HepG2 (cell line): ENCODE results near the gene KCND3. TPM values are rescaled to one million over a fixed set of nuclear protein-coding genes. Genes with fewer than 3 reads are reported as not detected.

Experiments used
- ATAC-seq: fragments of 200-7000 bp; cut with Tn5 transposase; 3 replicates; pipeline ENCODE4 v1.9.1; 2020; ENCODE audit warnings: mild to moderate bottlenecking, moderate library complexity
- BruUV-seq: library from RNA; stranded (reverse); fragments of 400-500 nt; replicated peaks from 2 replicates; lab custom pipeline; 2021; lab: Mats Ljungman, UMichigan
- CTCF ChIA-PET: fragments of 300-600 bp; formaldehyde crosslinking; extraction: SDS; loops from one replicate; lab custom pipeline; 2021; ENCODE audit warnings: low total read pairs, inconsistent platforms, low intra/inter-chr PET ratio; lab: Yijun Ruan, JAX
- POLR2A ChIA-PET: fragments of 350-600 bp; sonication (Branson Sonifier 250); formaldehyde crosslinking; loops from one replicate; lab custom pipeline; 2020; ENCODE audit warnings: antibody characterized with exemption, inconsistent platforms; lab: Yijun Ruan, JAX
- DNase-seq: peaks from one replicate; pipeline ENCODE4 v3.0.0-alpha.2; 2015; ENCODE audit warnings: low spot score
- FAIRE-seq: peaks from 3 replicates; lab custom pipeline; 2011; peaks lifted over from hg19 to GRCh38; lab: Jason Lieb, UNC
- H2AFZ ChIP-seq: one replicate; pipeline ENCODE4 v1.6.1; 2011; ENCODE audit warnings: low read length, inconsistent platforms
- H3K27ac ChIP-seq: fragments of 300-600 bp; 3 replicates; pipeline ENCODE4 v1.8.0; 2011; ENCODE audit warnings: mixed run types, mild to moderate bottlenecking, mixed read lengths, low read length, inconsistent platforms; ENCODE audit not compliant: insufficient read depth; ENCODE audit errors: extremely low read length
- H3K27me3 ChIP-seq, 2 experiments: fragments of 200-600 bp in 1 of 2; 2 replicates in 1 of 2; 3 replicates in 1 of 2; pipeline versions ENCODE4 v1.6.0 to v1.8.0; 2011; ENCODE audit warnings: low read length in 2 of 2, mild to moderate bottlenecking in 2 of 2, moderate library complexity in 2 of 2, inconsistent platforms in 1 of 2; ENCODE audit not compliant: insufficient read depth in 2 of 2, control insufficient read depth in 1 of 2
- H3K36me3 ChIP-seq, 2 experiments: fragments of 200-600 bp in 1 of 2; replicated peaks in 1 of 2; 2 replicates in 1 of 2; 3 replicates in 1 of 2; pipeline versions ENCODE4 v1.5.1 to v1.8.0; 2011; ENCODE audit warnings: low read length in 2 of 2, inconsistent platforms in 1 of 2; ENCODE audit not compliant: insufficient read depth in 2 of 2, control insufficient read depth in 1 of 2
- H3K4me1 ChIP-seq: 2 replicates; pipeline ENCODE4 v1.5.1; 2012; ENCODE audit warnings: low read length, inconsistent platforms; ENCODE audit not compliant: insufficient read depth
- H3K4me2 ChIP-seq: 2 replicates; pipeline ENCODE4 v1.6.0; 2011; ENCODE audit warnings: low read depth, low read length, inconsistent platforms
- H3K4me3 ChIP-seq, 3 experiments: fragments of 200-600 bp in 1 of 3; sonication (generic), shearing (Covaris generic) in 1 of 3; replicated peaks in 1 of 3; 2 replicates each; pipeline ENCODE4 v1.5.1; 2011 to 2016; ENCODE audit warnings: low read length in 3 of 3, inconsistent platforms in 2 of 3, low read depth in 2 of 3, mild to moderate bottlenecking in 2 of 3, control low read depth in 1 of 3, mixed read lengths in 1 of 3; ENCODE audit not compliant: insufficient read depth in 1 of 3
- H3K79me2 ChIP-seq: one replicate; pipeline ENCODE4 v1.6.1; 2011; ENCODE audit warnings: low read length, inconsistent platforms; ENCODE audit not compliant: insufficient read depth
- H3K9ac ChIP-seq: 2 replicates; pipeline ENCODE4 v1.6.0; 2011; ENCODE audit warnings: mild to moderate bottlenecking, low read depth, low read length, inconsistent platforms; ENCODE audit not compliant: insufficient read depth
- H3K9me3 ChIP-seq: 2 replicates; pipeline ENCODE4 v1.5.1; 2012; ENCODE audit warnings: mild to moderate bottlenecking, low read length
- H4K20me1 ChIP-seq: 2 replicates; pipeline ENCODE4 v1.6.0; 2011; ENCODE audit warnings: inconsistent platforms, mild to moderate bottlenecking, low read length, moderate library complexity; ENCODE audit not compliant: insufficient read depth
- ERF ChIP-seq: IDR thresholded peaks from 2 replicates; pipeline ENCODE4 v1.6.1; 2018; ENCODE audit warnings: missing biosample characterization, missing genetic modification reagents
- ETV5 ChIP-seq: IDR thresholded peaks from 2 replicates; pipeline ENCODE4 v1.6.1; 2018; ENCODE audit warnings: missing biosample characterization, missing genetic modification reagents, inconsistent platforms, borderline replicate concordance
- JDP2 ChIP-seq: sonication (generic); formaldehyde crosslinking; IDR thresholded peaks from 2 replicates; pipeline ENCODE4 v1.8.1; 2022; ENCODE audit warnings: missing genetic modification reagents, borderline replicate concordance
- KAT8 ChIP-seq: IDR thresholded peaks from 2 replicates; pipeline ENCODE4 v1.6.1; 2016; ENCODE audit warnings: missing genetic modification reagents, missing compliant biosample characterization
- KLF12 ChIP-seq: sonication (generic); formaldehyde crosslinking; IDR thresholded peaks from 2 replicates; pipeline ENCODE4 v1.4.0; 2020; ENCODE audit warnings: missing genetic modification reagents, borderline replicate concordance
- LBX2 ChIP-seq: sonication (generic); formaldehyde crosslinking; IDR thresholded peaks from 2 replicates; pipeline ENCODE4 v1.5.0; 2020; ENCODE audit warnings: missing genetic modification reagents, mild to moderate bottlenecking, borderline replicate concordance
- MAX ChIP-seq: IDR thresholded peaks from 2 replicates; pipeline ENCODE4 v1.6.1; 2012; ENCODE audit warnings: inconsistent platforms
- NR2F6 ChIP-seq, 2 experiments: IDR thresholded peaks; 2 replicates each; pipeline ENCODE4 v1.6.1; 2016; ENCODE audit warnings: antibody characterized with exemption in 1 of 2, mild to moderate bottlenecking in 1 of 2
- SRF ChIP-seq: IDR thresholded peaks from 2 replicates; pipeline ENCODE4 v1.6.1; 2011; ENCODE audit warnings: mild to moderate bottlenecking, low read depth, low read length, moderate library complexity
- ZBTB8A ChIP-seq: sonication (generic); formaldehyde crosslinking; IDR thresholded peaks from 2 replicates; pipeline ENCODE4 v1.4.0; 2020; ENCODE audit warnings: mild to moderate bottlenecking, low read depth, missing genetic modification reagents, borderline replicate concordance
- ZNF513 ChIP-seq: sonication (generic); formaldehyde crosslinking; conservative IDR thresholded peaks from 2 replicates; pipeline ENCODE4 v1.5.0; 2020; ENCODE audit warnings: missing genetic modification reagents
- ZNF629 ChIP-seq: sonication (generic); formaldehyde crosslinking; conservative IDR thresholded peaks from 2 replicates; pipeline ENCODE4 v1.5.0; 2020; ENCODE audit warnings: missing genetic modification reagents
- ZNF746 ChIP-seq: sonication (generic); formaldehyde crosslinking; IDR thresholded peaks from 2 replicates; pipeline ENCODE4 v1.8.0; 2022; ENCODE audit warnings: mild to moderate bottlenecking, missing genetic modification reagents
- ZNF790 ChIP-seq: sonication (generic); formaldehyde crosslinking; IDR thresholded peaks from 2 replicates; pipeline ENCODE4 v1.8.0; 2022; ENCODE audit warnings: missing genetic modification reagents, mild to moderate bottlenecking, borderline replicate concordance
- ZSCAN21 ChIP-seq: sonication (generic); formaldehyde crosslinking; IDR thresholded peaks from 2 replicates; pipeline ENCODE4 v1.8.0; 2022; ENCODE audit warnings: mild to moderate bottlenecking, missing genetic modification reagents, moderate library complexity, borderline replicate concordance
- WGBS: methylation state at CpG from one replicate; pipeline ENCODE4 v1.1.6; 2017; ENCODE audit warnings: low lambda C conversion rate; 5-methylcytosine and 5-hydroxymethylcytosine counted together
- in situ Hi-C: cut with HindIII; loops from 2 replicates; pipeline ENCODE4 v1.10.0; 2017; ENCODE audit warnings: low pct_unique_long_range_greater_than_20kb; ENCODE audit not compliant: extremely low pct_ligation_motif_present
- intact Hi-C: fragments of 100-400 bp; cut with micrococcal nuclease; formaldehyde crosslinking; loops from one replicate; pipeline ENCODE4 v1.10.0; 2022; ENCODE audit not compliant: unreplicated experiment
- polyA plus RNA-seq, 8 experiments: library from polyadenylated mRNA; depleted of rRNA in 3 of 8; stranded (reverse) in 7 of 8; unstranded in 1 of 8; fragments of >200 nt; fragmentation: Illumina TruSeq in 4 of 8; extraction: Trizol in 4 of 8; gene quantifications; 2 replicates each; pipeline versions ENCODE4 v1.2.1 to v1.2.3, GENCODE V29; 2011 to 2016; ENCODE audit warnings: low read depth in 4 of 8, missing spikeins in 1 of 8, mixed read lengths in 1 of 8; ENCODE audit not compliant: insufficient read depth in 1 of 8
- total RNA-seq, 5 experiments: library from RNA; depleted of rRNA; stranded (reverse); fragments of >200 nt; fragmentation: Illumina TruSeq; extraction: Trizol; gene quantifications; 2 replicates each; pipeline ENCODE4 v1.2.3, GENCODE V29; 2016; ENCODE audit warnings: low read depth in 1 of 5
- TF ChIP-seq, protein P1 (sequence below): IDR thresholded peaks from 2 replicates; pipeline ENCODE4 v1.6.1; 2018; ENCODE audit warnings: missing genetic modification reagents, mild to moderate bottlenecking, missing compliant biosample characterization
- TF ChIP-seq, protein P2 (sequence below): sonication (generic); formaldehyde crosslinking; IDR thresholded peaks from 2 replicates; pipeline ENCODE4 v1.4.0; 2020; ENCODE audit warnings: mild to moderate bottlenecking, missing genetic modification reagents

Gene KCND3
- total and polyA plus RNA-seq, 2 of the 13 experiments (the other 11 are each of a cell fraction or from before 2014, with no cell fraction given): 0.04 TPM; not detected in 1

- peak; percentile 42 for DNase-seq
- H3K9me3 ChIP-seq: no peaks in the 10 kb centered on the region
- in situ Hi-C loops: no loop called here
- H3K36me3 ChIP-seq: no peaks in the 10 kb centered on the region
- no peak for FAIRE-seq
- TSS peak; percentile 62 for BruUV-seq
- peaks cover 71% of the 10 kb centered on the region for H3K4me1 ChIP-seq
- H3K4me3 ChIP-seq: peak overlapping the region; percentile 57 to 78 (median 66)
- peaks cover 0 to 5% of the 10 kb centered on the region in 2 experiments; a peak in 1 of 5 replicates for H3K27me3 ChIP-seq
- POLR2A ChIA-PET: interaction anchor here (1.0 to 3.8 kb wide), 5 partner anchors 9 to 231 kb away, joined by 3 to 22 read pairs (median 6); partner anchors contain the start of gene DDX20
- under 1% methylated on average over 36 of the region's 61 CpGs for WGBS
- H3K79me2 ChIP-seq: peaks cover 15% of the 10 kb centered on the region
- H2AFZ ChIP-seq: no peak overlapping the region
- H3K9ac ChIP-seq: peak overlapping the region; percentile 90
- no peaks in the 10 kb centered on the region for H4K20me1 ChIP-seq
- peak overlapping the region; percentile 75 for H3K27ac ChIP-seq
- H3K4me2 ChIP-seq: peak overlapping the region; percentile 83
- intact Hi-C loops: no loop called here
- ATAC-seq: peak; percentile 63
- CTCF ChIA-PET: no interaction called here
- TF ChIP-seq KLF12 (CRISPR knock-in tag) (no peak), ZNF513 (CRISPR knock-in tag) (no peak), MAX (peak; percentile 55; the same call in 1 of the 2 replicates), ZSCAN21 (CRISPR knock-in tag) (peak; percentile 22; the same call in 1 of the 2 replicates), KAT8 (CRISPR knock-in tag) (0 out of 2 replicates have a peak, but pooled peaks have one; percentile 6), ZNF790 (CRISPR knock-in tag) (no peak), ZNF629 (0 out of 2 replicates have a peak, but pooled peaks have one; percentile 4), NR2F6 (IDR thresholded peaks at IDR 0.05) (no peak), NR2F6 (CRISPR knock-in tag; IDR thresholded peaks at IDR 0.05) (0 out of 2 replicates have a peak, but pooled peaks have one; percentile 10), LBX2 (CRISPR knock-in tag) (peak; percentile 23; the same call in 1 of the 2 replicates), ETV5 (0 out of 2 replicates have a peak, but pooled peaks have one; percentile 2), ERF (CRISPR knock-in tag) (0 out of 2 replicates have a peak, but pooled peaks have one; percentile 14), ZBTB8A (CRISPR knock-in tag) (no peak), SRF (no peak), ZNF746 (CRISPR knock-in tag) (0 out of 2 replicates have a peak, but pooled peaks have one; percentile 53), JDP2 (CRISPR knock-in tag) (peak; percentile 23; the same call in 1 of the 2 replicates)
- TF ChIP-seq, protein P1, sequence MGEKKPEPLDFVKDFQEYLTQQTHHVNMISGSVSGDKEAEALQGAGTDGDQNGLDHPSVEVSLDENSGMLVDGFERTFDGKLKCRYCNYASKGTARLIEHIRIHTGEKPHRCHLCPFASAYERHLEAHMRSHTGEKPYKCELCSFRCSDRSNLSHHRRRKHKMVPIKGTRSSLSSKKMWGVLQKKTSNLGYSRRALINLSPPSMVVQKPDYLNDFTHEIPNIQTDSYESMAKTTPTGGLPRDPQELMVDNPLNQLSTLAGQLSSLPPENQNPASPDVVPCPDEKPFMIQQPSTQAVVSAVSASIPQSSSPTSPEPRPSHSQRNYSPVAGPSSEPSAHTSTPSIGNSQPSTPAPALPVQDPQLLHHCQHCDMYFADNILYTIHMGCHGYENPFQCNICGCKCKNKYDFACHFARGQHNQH (CRISPR knock-in tag): peak; percentile 4; the same call in 1 of the 2 replicates
- TF ChIP-seq, protein P2, sequence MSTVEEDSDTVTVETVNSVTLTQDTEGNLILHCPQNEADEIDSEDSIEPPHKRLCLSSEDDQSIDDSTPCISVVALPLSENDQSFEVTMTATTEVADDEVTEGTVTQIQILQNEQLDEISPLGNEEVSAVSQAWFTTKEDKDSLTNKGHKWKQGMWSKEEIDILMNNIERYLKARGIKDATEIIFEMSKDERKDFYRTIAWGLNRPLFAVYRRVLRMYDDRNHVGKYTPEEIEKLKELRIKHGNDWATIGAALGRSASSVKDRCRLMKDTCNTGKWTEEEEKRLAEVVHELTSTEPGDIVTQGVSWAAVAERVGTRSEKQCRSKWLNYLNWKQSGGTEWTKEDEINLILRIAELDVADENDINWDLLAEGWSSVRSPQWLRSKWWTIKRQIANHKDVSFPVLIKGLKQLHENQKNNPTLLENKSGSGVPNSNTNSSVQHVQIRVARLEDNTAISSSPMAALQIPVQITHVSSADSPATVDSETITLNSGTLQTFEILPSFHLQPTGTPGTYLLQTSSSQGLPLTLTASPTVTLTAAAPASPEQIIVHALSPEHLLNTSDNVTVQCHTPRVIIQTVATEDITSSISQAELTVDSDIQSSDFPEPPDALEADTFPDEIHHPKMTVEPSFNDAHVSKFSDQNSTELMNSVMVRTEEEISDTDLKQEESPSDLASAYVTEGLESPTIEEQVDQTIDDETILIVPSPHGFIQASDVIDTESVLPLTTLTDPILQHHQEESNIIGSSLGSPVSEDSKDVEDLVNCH: no peak
Measured at GRCh38 chr1:111738436-111739193, 250.9 kb downstream of the KCND3 start.
